GM18951 (cell line): ENCODE results near the gene CELSR2.

Experiments used
- POLR2A ChIP-seq: IDR thresholded peaks from 4 replicates; pipeline ENCODE4 v1.6.1; 2011; ENCODE audit warnings: mild to moderate bottlenecking; ENCODE audit not compliant: insufficient read length, insufficient read depth; ENCODE audit errors: extremely low read depth
- in situ Hi-C: fragments of 300-500 bp; cut with MboI; formaldehyde crosslinking; loops from one replicate; pipeline ENCODE4 v1.12.0; 2022; ENCODE audit warnings: low sequenced_read_pairs, mixed read lengths, inconsistent platforms; ENCODE audit not compliant: unreplicated experiment

CELSR2 gene

GRCh38 chr1:109248797-109249629 lies at the start of gene CELSR2:
TSS of gene CELSR2 (plus strand) at chr1:109249539. CDS start at chr1:109250080, 541 bp downstream.
- in situ Hi-C loops: no loop called here

GRCh38 chr1:109199710-109200109 lies 49.6 kb upstream of the CELSR2 start:
- in situ Hi-C loops: no loop called here
- no peak for TF ChIP-seq POLR2A

More at GRCh38 chr1:109248797-109249629, at the start of gene CELSR2:
- peak; percentile 27 for TF ChIP-seq POLR2A

GRCh38 chr1:109201123-109201703 lies 48.1 kb upstream of the CELSR2 start:
- no peak for TF ChIP-seq POLR2A
- in situ Hi-C loops: no loop called here

GRCh38 chr1:109204484-109204883 lies 44.9 kb upstream of the CELSR2 start:
- in situ Hi-C loops: no loop called here
- TF ChIP-seq POLR2A: no peak

GRCh38 chr1:109206339-109206738 lies 43.0 kb upstream of the CELSR2 start:
- in situ Hi-C loops: no loop called here
- no peak for TF ChIP-seq POLR2A

- in situ Hi-C loops: no loop called here
- no peak for TF ChIP-seq POLR2A
These were observed 41.8 kb upstream of the CELSR2 start for GRCh38 chr1:109207467-109208103.

DNA sequence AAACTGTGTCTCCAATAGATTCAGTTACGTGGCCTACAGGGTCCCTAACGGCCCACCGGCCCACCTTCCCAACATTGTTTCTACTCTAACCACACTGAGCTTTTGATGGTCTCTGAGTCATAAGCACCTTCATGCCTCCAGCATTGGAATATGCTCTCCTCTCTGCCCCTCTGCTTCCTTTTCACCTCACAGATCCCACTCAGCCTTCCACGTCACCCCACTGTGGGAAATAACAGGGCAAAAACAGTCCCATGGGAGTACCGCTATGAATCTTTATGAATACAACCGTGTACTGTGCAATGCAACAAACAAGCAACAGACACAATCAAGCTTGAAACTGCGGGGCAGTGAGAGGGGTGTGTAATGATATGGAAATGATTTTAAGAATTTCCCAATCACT lies 40.9 kb upstream of the CELSR2 start:
- TF ChIP-seq POLR2A: no peak
- in situ Hi-C loops: no loop called here

DNA sequence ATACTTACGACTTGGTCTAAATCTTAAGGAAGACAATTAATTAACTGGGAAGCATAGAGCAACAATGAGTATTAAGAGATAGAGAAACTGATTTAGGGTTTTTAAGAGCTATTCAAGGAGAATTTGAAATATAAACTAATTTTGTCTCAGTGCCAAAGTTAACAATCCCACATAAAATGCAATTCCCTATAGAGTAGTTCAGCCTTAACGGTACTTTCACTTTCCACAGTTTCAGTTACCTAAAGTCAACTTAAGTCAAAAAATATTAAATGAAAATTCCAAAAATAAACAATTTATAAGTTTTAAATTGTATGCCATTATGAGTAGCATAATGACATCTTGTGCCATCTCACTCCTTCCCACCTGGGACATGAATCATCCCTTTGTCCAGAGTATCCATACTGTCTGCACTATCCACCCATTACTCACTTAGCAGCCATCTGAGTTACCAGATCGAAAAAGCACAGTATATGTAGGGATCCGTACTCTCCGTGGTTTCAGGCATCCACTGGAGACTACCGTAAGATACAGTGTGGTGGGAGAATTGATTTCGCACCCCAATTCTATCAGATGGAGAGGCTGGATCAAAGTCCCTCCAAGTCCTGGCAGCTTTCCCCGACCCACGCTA lies 40.4 kb upstream of the CELSR2 start:
- in situ Hi-C loops: no loop called here
- TF ChIP-seq POLR2A: no peak

DNA sequence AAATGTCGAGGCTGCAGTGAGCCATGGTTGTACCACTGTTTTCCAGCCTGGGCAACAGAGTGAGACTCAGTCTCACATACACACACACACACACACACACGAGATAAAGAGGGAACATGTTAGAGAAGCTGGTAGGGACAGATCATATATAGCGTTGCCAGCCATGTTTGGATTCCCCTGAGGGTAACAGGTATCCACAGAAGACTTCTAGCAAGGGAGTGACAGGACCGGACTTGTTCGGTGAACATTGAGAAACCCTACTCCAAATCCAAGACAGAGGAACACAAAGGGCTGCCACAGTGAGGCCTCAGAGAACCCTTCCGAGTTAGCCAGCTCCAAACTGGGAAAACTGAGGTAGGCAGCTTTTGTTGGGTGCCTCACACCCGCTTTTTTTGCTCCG lies 39.3 kb upstream of the CELSR2 start:
- in situ Hi-C loops: no loop called here
- TF ChIP-seq POLR2A: no peak

- TF ChIP-seq POLR2A: no peak
- in situ Hi-C loops: no loop called here
These were observed 36.0 kb upstream of the CELSR2 start for GRCh38 chr1:109213345-109213823.

DNA sequence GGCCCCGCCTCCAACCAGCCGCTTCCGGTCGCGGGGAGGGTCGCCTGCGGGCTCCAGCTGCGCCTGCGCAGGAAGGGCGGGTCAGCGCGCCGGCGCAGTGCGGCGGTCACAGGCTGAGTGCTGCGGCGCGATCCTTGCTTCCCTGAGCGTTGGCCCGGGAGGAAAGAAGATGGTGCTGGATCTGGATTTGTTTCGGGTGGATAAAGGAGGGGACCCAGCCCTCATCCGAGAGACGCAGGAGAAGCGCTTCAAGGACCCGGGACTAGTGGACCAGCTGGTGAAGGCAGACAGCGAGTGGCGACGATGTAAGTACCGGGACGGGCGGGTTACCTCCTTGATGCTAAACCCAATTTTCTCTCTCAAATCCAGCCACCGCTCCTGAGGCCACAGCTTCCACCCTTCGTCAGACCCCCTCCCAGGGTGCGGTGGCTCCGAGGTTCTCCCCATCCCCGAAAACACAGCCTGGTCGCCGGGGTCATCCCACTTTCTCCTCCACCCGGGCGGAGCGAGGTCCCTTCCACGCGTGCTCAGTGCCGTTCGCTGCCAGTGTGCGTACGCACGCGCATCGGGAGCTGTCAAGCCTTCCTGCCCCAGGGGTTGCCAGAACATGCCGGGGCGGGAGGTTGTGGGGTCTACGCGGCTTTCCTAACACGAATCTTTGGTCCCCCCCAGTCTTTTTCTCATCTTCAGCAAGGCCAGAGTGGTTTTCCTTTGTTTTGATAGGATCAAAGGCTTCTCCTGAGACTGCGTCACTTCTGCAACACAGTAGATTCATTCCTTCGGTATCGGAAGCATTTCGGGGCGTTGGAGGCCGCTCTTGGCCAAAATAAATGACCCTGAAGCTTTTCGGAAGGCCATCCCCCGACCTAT lies 35.3 kb upstream of the CELSR2 start, which contains the start of gene SARS1:
Gene SARS1 (plus strand): TSS at position 95 of the 870 bp plus-strand sequence. CDS start 75 bp downstream, at position 170.
- in situ Hi-C loops: no loop called here
- TF ChIP-seq POLR2A: peak; percentile 91
